ENCODE results near the gene FBXO33. TPM values are rescaled to one million over a fixed set of nuclear protein-coding genes. Genes with fewer than 3 reads are reported as not detected.
"Not testable (repeated sequence)": the region's sequence is repeated elsewhere in the genome, so short reads cannot be mapped to it uniquely, and the experiment has no call there.

Gene FBXO33
- total RNA-seq, 1 donor from 2014 or later = 10.6 TPM

DNA sequence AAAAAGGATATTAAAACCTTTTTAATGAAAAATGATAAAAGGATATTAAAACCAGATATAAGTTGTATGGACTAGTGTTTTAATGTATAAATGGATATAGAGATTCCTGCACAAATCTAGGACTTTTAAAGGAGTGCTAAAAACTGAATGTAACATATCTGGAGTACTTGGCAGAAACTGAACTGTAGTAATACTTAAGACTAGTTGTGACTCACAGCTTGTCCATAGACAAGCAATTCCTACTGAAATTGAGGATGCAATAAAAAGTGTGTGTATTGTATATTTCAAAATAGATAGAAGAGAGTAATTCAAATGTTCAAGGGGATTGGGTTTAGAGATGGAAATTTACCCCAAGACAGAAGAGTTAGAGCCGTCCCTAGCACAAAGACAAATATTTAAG lies 59.6 kb downstream of the FBXO33 start:
- DNase-seq (ENCODE audit: low spot score) = no peak

DNA sequence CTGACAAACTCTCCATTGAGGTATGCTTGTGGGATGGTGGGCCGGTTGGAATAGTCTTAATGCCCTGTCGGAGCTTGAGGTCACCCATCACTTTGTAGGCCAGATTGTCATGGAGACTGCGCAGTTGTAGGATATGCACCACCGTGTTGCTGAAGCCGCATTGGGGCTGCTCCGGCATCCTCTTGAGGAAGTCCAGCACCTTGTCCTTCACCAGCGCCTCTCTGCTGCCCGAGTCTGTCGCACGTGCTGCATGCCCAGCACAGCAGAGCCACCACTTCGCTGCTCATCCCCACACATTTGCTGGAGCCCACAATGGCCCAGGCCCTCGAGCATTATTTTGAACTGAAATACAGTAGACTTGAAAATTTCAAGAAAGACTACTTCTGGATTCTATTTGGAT lies 61.8 kb downstream of the FBXO33 start:
- no peak for DNase-seq (ENCODE audit: low spot score)

DNA sequence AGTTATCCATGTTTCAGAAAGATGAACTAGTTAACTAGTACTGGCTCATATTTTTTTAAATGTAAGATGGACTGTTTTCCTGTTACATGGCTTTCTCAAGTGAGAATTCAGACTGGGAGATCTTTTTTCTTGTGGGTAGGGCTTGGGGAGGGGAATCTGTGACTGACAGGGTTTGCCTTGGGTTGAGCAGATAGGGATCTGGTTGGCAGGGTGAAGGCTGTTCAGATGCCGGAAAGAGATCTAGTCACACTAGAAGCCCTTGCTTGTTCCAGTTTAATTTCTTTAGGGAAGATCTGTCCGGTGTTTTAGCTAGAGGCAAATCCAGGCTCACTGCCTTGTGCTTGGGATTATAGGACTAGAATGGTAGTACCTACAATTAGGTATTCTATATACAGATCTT lies 63.2 kb downstream of the FBXO33 start:
- DNase-seq (ENCODE audit: low spot score) = no peak

DNA sequence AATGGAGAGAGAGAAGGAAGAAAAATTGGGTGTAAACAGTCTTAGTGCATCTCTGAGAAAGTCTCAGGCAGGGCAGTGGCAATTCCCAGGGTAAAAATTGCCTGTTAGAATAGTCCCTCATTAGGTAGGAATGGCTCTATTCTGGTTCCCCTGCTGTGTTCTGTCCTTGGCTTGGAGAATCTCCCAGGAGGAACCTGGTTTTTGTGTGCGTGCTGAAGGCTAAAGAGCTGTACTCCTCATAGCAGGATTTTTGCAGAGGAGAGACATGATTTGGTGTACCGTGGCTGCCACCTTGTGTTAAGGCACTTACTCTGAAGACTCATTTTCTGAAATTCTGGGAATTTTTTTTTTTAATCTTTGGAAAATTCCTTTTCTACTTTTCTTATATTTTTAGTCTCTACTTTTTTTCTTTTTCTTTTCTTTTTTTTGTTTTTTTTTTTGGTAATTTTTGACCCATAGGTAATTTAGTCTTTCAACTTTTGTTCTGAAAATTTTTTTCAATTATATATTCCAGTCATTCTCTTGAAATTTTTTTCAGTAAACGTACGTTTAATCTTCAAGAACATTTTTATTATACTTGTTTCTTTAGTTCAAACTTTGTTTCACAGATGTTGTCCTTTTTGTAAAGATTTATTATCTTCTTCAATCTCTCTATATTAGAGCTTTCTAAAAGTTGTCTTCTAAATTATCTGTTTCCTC lies 63.8 kb downstream of the FBXO33 start:
- DNase-seq (ENCODE audit: low spot score) = peak; percentile 36

DNA sequence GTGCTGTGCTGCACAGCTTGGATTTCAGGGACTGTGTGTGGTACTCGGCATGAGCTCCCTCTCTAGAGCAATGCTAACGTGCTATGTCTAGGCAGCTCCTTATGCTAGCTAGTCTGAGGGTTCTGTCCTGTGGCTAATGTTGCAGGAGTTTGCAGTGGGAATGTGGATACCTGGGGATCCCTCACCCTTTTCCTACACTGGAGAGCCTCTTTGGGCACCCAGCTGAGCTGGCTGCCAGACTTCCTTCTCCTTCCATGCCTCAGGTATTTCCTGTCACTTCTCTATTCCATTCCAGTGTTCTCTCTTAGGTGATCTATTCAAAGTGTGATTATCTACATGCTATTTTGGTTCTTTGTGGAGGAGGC lies 64.9 kb downstream of the FBXO33 start:
- DNase-seq (ENCODE audit: low spot score) = no peak

DNA sequence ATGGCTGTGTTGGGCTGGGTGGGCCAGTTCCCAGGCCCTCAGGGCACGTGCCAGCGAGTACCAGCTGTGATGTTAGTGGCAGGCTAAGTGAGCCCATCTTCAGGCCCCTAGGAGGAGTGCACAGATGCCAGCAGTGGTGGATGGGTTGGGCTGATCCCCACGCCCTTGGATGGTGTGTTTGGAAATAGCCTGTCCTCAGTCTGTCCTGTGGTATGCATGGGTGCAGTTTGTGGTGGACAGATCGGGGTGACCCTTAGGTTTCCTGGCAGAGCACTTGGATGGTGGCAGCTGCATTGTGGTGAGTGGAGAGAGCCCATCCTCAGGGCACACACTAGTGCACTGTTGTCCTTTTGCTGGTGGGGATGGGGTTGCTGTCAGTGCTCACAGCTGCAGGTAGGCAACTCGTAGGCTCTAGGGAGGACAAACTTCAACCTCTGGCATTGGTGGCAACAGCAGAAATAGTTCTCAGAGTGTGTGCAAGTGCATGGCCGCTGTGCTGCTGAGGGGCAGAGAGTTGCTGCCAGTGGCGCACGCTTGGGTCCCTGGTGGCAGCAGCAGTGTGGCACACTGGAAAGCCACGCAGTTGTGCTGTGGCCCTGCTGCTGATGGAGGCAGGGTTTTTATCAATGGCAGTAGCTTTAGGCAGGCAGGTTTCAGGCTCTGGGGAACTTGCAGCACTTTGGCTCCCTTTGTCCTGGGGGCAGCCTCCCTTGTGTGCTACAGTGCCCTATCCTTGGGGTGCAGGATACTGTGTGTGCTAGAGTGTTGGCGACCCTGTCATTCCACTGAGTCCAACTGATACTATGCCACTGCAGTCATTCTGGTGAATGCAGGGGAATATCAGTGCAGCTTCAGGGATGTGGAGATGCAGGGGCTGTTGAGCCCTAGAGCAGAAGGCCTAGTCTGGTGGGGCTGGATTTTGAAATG lies 65.5 kb downstream of the FBXO33 start:
- DNase-seq (ENCODE audit: low spot score) = no peak

DNA sequence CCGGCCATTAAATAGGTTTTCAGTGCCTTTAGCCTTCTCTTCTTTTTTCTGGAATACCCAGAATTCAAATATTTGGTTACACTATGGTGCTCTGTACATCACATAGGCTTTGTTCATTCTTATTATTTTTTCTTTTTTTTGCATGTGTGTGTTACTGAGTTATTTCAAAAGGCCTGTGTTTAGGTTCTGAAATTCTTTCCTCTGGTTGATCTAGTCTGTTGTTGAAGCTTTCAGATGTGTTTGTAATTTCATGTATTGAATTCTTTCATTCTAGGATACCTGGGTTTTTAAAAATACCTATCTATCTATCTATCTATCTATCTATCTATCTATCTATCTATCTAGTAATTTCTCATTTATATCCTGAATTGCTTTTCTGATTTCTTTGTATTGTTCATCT lies 66.9 kb downstream of the FBXO33 start:
- no peak for DNase-seq (ENCODE audit: low spot score)

DNA sequence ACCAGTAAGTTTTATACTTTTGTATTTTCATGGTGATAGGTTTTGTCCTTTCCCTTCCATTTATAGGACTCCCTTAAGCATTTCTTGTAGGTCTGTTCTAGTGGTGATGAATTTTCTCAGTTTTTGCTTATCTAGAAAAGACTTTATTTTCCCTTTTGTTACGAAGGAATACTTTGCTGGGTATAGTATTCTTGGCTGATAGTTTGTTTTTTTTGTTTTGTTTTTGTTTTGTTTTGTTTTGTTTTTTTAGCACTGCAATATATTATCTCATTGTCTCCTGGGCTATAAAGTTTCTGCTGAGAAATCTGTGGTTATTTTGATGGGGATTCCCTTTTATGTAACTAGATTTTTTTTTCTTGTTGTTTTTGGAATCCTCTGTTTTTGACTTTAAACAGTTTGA lies 67.7 kb downstream of the FBXO33 start:
- no peak for DNase-seq (ENCODE audit: low spot score)

DNA sequence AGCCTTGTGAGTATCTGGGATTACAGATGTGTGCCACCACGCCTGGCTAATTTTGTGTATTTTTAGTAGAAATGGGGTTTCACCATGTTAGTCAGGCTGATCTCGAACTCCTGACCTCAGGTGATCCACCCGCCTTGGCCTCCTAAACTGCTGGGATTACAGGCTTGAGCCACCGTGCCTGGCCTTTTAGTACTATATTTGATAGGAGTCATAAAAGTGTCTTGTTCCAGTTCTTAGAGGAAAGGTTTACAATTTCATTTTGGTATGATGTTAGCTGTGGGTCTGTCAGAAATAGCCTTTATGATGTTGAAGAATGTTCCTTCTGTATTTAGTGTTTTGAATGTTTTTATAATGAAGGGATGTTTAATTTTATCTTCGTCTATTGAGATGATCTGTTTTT lies 70.7 kb downstream of the FBXO33 start:
- not testable (repeated sequence) for DNase-seq (ENCODE audit: low spot score)

DNA sequence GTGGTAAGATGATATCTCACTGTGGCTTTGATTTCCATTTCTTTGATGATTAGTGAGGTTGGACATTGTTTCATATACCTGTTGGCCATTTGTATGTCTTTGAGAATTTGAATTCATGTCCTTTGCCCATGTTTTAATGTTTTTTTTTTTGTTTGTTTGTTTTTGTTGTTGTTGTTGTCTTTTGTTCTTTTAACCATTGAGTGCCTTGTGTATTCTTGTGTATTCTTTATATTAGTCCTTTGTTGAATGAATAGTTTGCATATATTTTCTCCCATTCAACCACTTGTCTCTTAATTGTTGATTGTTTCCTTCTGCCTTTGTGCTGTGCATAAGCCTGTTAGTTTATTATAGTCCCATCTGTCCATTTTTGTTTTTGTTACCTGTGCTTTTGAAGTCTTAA lies 71.9 kb downstream of the FBXO33 start:
- no peak for DNase-seq (ENCODE audit: low spot score)

DNA sequence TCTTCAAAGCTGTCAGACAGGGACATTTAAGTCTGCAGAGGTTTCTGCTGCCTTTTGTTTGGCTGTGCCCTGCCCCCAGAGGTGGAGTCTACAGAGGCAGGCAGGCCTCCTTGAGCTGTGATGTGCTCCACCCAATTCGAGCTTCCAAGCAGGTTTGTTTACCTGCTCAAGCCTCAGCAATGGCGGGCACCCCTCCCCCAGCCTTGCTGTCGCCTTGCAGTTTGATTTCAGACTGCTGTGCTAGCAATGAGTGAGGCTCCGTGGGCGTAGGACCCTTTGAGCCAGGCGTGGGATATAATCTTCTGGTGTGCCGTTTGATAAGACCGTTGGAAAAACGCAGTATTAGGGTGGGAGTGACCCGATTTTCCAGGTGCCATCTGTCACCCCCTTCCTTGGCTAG lies 73.2 kb downstream of the FBXO33 start:
- not testable (repeated sequence) for DNase-seq (ENCODE audit: low spot score)

DNA sequence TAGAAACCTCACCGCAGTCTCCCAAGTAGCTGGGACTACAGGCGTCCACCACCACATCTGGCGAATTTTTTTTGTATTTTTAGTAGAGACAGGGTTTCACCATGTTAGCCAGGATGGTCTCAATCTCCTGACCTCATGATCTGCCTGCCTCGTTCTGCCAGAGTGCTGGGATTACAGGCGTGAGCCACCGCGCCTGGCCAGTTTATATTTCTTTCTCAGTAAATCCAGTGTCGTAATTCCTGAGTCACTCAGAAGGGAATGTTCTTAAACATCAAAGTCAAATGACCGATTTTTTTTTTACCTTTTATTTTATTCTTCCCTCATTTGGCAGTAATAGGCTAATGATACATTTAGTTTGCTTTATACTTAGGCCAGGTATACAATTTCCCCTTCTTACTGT lies 80.5 kb downstream of the FBXO33 start:
- no peak for DNase-seq (ENCODE audit: low spot score)

DNA sequence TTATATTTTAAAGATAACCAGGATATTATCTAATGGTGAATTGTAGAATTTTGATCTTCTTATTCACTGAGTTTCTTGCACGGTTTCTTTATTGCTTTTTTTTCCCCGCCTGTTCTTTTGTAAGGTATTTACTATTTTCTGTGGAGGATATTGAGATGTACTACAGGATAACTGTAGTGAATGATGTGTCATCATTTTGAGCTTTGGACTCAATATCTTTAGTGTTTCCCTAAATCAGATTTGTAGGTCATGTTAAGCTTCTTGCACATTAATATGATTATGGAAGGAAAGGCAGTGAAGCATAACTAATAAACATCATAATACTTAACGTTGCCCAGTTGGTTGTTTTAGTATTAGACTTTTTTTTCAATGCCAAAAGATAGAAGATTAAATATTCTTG lies 81.4 kb downstream of the FBXO33 start:
- DNase-seq (ENCODE audit: low spot score) = no peak

Other genes starting within 250 kb of the FBXO33 start
- 81.7 TPM for gene MIA2, start 198.5 kb downstream of the FBXO33 start, total RNA-seq